Choroid plexus epithelial cell (primary cell): ENCODE data around the gene CAND2.

Experiments
- DNase-seq: peaks from one replicate; pipeline ENCODE4 v3.0.0-alpha.2; 2010; ENCODE audit warnings: low read depth
- H3K4me3 ChIP-seq: 2 replicates; pipeline ENCODE4 v1.5.1; 2011; ENCODE audit warnings: low read depth, mild to moderate bottlenecking, control low read depth, low read length, moderate library complexity
- TF ChIP-seq, protein P1 (sequence below): conservative IDR thresholded peaks from 2 replicates; pipeline ENCODE4 v1.5.1; 2011; ENCODE audit warnings: low read depth, mild to moderate bottlenecking, control low read depth, inconsistent platforms, low read length, moderate library complexity

Gene CAND2

DNA sequence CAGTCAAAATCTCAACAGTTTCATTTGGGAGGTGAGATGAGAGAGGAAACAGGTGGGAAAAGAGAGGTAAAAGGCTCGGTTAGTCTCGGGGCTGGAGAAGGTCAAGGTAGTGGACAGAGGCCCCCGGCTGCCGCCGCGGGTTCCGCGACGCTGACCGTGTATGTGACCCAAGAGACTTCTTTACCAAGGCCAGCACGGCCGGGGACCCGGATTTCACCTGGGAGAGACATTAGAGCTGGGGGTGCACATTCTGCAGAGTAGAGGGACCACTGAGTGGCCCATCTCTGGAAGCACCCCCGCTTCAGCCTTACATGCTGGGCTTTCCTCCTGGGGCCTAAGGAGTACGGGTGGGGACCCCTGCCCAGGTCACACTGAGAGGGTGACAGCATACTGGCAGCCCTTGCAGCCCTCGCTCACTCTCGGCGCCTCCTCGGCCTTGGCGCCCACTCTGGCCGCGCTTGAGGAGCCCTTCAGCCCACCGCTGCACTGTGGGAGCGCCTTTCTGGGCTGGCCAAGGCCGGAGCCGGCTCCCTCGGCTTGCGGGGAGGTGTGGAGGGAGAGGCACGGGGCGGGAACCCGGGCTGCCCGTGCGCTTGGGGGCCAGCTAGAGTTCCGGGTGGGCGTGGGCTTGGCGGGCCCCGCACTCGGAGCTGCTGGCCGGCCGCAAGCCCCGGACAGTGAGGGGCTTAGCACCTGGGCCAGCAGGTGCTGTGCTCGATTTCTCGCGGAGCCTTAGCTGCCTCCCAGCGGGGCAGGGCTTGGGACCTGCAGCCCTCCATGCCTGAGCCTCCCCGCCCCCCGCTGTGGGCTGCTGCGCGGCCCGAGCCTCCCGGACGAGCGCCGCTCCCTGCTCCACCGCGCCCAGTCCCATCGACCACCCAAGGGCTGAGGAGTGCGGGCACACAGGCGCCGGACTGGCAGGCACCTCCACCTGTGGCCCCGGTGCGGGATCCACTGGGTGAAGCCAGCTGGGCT, 86.1 kb downstream of the CAND2 start:
- TF ChIP-seq, protein P1, sequence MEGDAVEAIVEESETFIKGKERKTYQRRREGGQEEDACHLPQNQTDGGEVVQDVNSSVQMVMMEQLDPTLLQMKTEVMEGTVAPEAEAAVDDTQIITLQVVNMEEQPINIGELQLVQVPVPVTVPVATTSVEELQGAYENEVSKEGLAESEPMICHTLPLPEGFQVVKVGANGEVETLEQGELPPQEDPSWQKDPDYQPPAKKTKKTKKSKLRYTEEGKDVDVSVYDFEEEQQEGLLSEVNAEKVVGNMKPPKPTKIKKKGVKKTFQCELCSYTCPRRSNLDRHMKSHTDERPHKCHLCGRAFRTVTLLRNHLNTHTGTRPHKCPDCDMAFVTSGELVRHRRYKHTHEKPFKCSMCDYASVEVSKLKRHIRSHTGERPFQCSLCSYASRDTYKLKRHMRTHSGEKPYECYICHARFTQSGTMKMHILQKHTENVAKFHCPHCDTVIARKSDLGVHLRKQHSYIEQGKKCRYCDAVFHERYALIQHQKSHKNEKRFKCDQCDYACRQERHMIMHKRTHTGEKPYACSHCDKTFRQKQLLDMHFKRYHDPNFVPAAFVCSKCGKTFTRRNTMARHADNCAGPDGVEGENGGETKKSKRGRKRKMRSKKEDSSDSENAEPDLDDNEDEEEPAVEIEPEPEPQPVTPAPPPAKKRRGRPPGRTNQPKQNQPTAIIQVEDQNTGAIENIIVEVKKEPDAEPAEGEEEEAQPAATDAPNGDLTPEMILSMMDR, result no peak
- DNase-seq, result no peak
- no peak overlapping the region for H3K4me3 ChIP-seq

DNA sequence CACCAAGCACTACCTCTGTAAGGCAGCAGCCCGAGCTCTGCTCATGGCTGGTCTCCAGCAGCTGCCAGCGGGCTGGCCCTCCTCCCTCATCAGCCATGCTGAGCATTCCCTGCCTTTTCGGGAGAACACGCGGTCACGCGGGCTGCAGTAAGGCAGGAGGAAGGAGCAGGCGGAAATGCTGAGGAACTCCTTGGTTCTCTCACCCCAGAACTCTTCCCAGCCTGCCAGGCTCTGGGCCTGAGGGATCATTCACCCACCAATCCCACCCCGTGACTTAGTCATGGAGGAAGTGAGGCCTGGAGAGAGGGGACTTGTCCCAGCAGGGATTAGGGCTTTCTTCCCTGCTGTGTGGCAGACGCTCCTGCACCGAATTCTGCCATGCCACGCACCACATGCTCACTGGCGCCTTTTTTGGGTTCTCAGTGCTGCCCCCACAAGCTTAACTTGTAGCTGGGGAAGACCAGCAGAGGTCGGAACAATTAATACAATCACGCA, 87.8 kb downstream of the CAND2 start:
- no peak for DNase-seq
- no peak overlapping the region for H3K4me3 ChIP-seq
- TF ChIP-seq, protein P1, result no peak
